ENCODE data around the gene MTRR. TPM values are rescaled to one million over a fixed set of nuclear protein-coding genes. Genes with fewer than 3 reads are reported as not detected.
"Not testable (repeated sequence)": the region's sequence is repeated elsewhere in the genome, so short reads cannot be mapped to it uniquely, and the experiment has no call there.

MTRR gene
- total and polyA plus RNA-seq, 10 donors: 13.8 to 66.3 (median 43.9) TPM

DNA sequence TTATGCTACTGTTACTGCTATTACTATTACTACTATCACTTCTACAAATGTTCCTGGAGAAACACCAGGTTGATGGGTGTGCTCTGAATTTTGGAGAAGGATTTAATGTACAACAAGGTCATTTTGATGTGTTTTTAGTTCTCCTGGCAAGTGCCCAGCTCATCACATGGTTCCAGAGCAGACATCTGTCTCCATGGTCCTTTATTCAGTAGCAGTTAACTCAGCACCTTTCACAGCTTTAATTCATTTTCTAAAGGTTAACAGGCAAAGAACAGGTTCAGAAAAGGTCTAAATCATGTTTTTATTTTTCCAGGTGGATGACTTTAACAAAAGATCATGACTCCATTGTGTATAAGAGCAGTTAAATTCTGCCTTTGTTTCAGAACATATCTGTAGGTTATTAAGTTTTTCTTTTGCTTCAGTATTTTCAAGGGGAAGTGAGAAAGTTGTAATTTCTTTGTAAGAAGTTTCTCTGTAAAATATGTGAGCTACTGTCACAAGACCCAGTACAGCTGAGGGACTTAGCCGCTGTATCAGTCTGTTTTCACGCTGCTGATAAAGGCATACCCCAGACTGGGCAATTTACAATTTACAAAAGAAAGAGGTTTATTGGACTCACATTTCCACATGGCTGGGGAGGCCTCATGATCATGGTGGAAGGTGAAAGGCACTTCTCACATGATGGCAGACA lies 41.9 kb downstream of the MTRR start:
- no peak for TF ChIP-seq POLR2A (IDR thresholded peaks at IDR 0.05)
- TF ChIP-seq CTCF (IDR thresholded peaks at IDR 0.05 in 8 of 11, conservative IDR thresholded peaks at IDR 0.05 in 3 of 11): no peak
- no peak for TF ChIP-seq POLR2AphosphoS5 (IDR thresholded peaks at IDR 0.05)
- intact Hi-C loops (cut with DNase I; ENCODE audit: low total_unique reads): no loop called here

GRCh38 chr5:7911429-7911771 lies 42.5 kb downstream of the MTRR start:
- H3K27me3 ChIP-seq (replicated peaks in 1 of 7); H3K4me3 ChIP-seq; H3K27ac ChIP-seq; intact Hi-C loops (cut with DNase I; ENCODE audit: low total_unique reads); H3K4me1 ChIP-seq; DNase-seq: not testable (repeated sequence)
- Histone ChIP-seq H3K9me3 (peaks cover 5 to 79% (median 66%) of the 10 kb centered on the region in 8 donors), H3K36me3 (peaks cover 0 to 41% (median 11%) of the 10 kb centered on the region in 6 donors)
- WGBS, 5 donors: 83 to 94% (median 89%) methylated on average over 3 of the region's 3 CpGs

More for the DNA sequence above, 41.9 kb downstream of the MTRR start:
- no peaks in the 10 kb centered on the region for H3K4me1 ChIP-seq
- H3K27ac ChIP-seq: no peak overlapping the region
- no peak overlapping the region for H3K4me3 ChIP-seq
- H3K9me3 ChIP-seq: peaks cover 5 to 79% (median 66%) of the 10 kb centered on the region in 8 donors
- 85 to 96% (median 89%) methylated on average over 2 of the region's 2 CpGs for WGBS, 5 donors
- no peak for DNase-seq
- H3K27me3 ChIP-seq (replicated peaks in 1 of 7): no peaks in the 10 kb centered on the region
- peaks cover 0 to 47% (median 11%) of the 10 kb centered on the region in 6 donors for H3K36me3 ChIP-seq

- intact Hi-C loops (cut with DNase I; ENCODE audit: low total_unique reads): no loop called here
- peaks cover 0 to 40% (median 28%) of the 10 kb centered on the region in 8 donors for H3K9me3 ChIP-seq
- DNase-seq: no peak
- H3K36me3 ChIP-seq: peaks cover 0 to 2% (median 0%) of the 10 kb centered on the region in 6 donors
- no peak overlapping the region for H3K4me3 ChIP-seq
- no peak overlapping the region for H3K27ac ChIP-seq
- H3K27me3 ChIP-seq (replicated peaks in 1 of 7): no peaks in the 10 kb centered on the region
- TF ChIP-seq POLR2AphosphoS5 (IDR thresholded peaks at IDR 0.05): no peak
- no peak for TF ChIP-seq CTCF (IDR thresholded peaks at IDR 0.05 in 8 of 11, conservative IDR thresholded peaks at IDR 0.05 in 3 of 11)
- no peak for TF ChIP-seq POLR2A (IDR thresholded peaks at IDR 0.05)
- WGBS, 5 donors: 75 to 86% (median 78%) methylated on average over 6 of the region's 6 CpGs
- no peaks in the 10 kb centered on the region for H3K4me1 ChIP-seq
Observed at GRCh38 chr5:7916171-7916804, 47.3 kb downstream of the MTRR start.

GRCh38 chr5:7917130-7918123 lies 48.5 kb downstream of the MTRR start:
- DNase-seq: no peak
- H3K36me3 ChIP-seq: no peaks in the 10 kb centered on the region
- no peak overlapping the region for H3K4me3 ChIP-seq
- TF ChIP-seq CTCF (IDR thresholded peaks at IDR 0.05 in 8 of 11, conservative IDR thresholded peaks at IDR 0.05 in 3 of 11) (no peak), POLR2AphosphoS5 (IDR thresholded peaks at IDR 0.05) (no peak), POLR2A (IDR thresholded peaks at IDR 0.05) (no peak)
- H3K9me3 ChIP-seq: peaks cover 0 to 28% (median 20%) of the 10 kb centered on the region in 8 donors
- WGBS, 5 donors: 65 to 87% (median 68%) methylated on average over 5 of the region's 5 CpGs
- no peaks in the 10 kb centered on the region for H3K4me1 ChIP-seq
- intact Hi-C loops (cut with DNase I; ENCODE audit: low total_unique reads): no loop called here
- H3K27ac ChIP-seq: no peak overlapping the region
- H3K27me3 ChIP-seq (replicated peaks in 1 of 7): no peaks in the 10 kb centered on the region

Data from spleen (tissue), 11 donors.